Ovary (tissue), 9 donors: ENCODE results near the gene MED8. TPM values are rescaled to one million over a fixed set of nuclear protein-coding genes. Genes with fewer than 3 reads are reported as not detected.

ENCODE experiments used
- DNase-seq, 5 donors: peaks; one replicate each; pipeline ENCODE4 v3.0.0-alpha.2; 2019 to 2020
- H3K27ac ChIP-seq, 2 donors: fragments of 200-600 bp; one replicate each; pipeline versions ENCODE4 v1.5.1 to v1.8.0; 2019 to 2022
- H3K27me3 ChIP-seq: fragments of 200-600 bp; one replicate; pipeline ENCODE4 v1.8.0; 2022
- H3K36me3 ChIP-seq: fragments of 200-600 bp; sonication (generic); one replicate; pipeline ENCODE4 v1.5.1; 2019
- H3K4me1 ChIP-seq: one replicate; pipeline ENCODE4 v1.8.1; 2013; ENCODE audit warnings: mild to moderate bottlenecking, moderate library complexity; ENCODE audit not compliant: insufficient read depth
- H3K4me3 ChIP-seq: fragments of 200-600 bp; sonication (generic); one replicate; pipeline ENCODE4 v1.5.1; 2017
- H3K9me3 ChIP-seq, 2 donors: fragments of 200-600 bp in 1 of 2; sonication (generic) in 1 of 2; one replicate each; pipeline versions ENCODE4 v1.5.1 to v1.8.1; 2013 to 2019; ENCODE audit warnings: mild to moderate bottlenecking in 1 of 2, moderate library complexity in 1 of 2
- CTCF ChIP-seq, 3 donors: fragments of 450-650 bp in 2 of 3; fragments of 200-600 bp in 1 of 3; IDR thresholded peaks; one replicate each; pipeline versions ENCODE4 v1.5.1 to v1.8.0; 2016 to 2022; ENCODE audit warnings: antibody characterized with exemption in 3 of 3, mild to moderate bottlenecking in 1 of 3
- EP300 ChIP-seq: sonication (generic); formaldehyde crosslinking; IDR thresholded peaks from one replicate; pipeline ENCODE4 v1.6.1; 2017; ENCODE audit warnings: antibody characterized with exemption
- POLR2A ChIP-seq: fragments of 450-650 bp; IDR thresholded peaks from one replicate; pipeline ENCODE4 v1.6.1; 2017; ENCODE audit warnings: antibody characterized with exemption, mild to moderate bottlenecking, moderate library complexity
- WGBS, 3 donors: extraction: QIAGEN DNeasy Blood & Tissue Kit in 1 of 3; methylation state at CpG; one replicate each; pipeline versions ENCODE4 v1.1.5 to v1.1.7; 2013 to 2017; 5-methylcytosine and 5-hydroxymethylcytosine counted together
- intact Hi-C, 4 donors: fragments of 100-400 bp; cut with DNase I; formaldehyde crosslinking; loops; one replicate each; pipeline versions ENCODE4 v1.11.0 to v1.15.1; 2022 to 2023
- microRNA-seq, 3 donors: library from miRNA; unstranded; fragments of <30 nt; microRNA quantifications; one replicate each; pipeline versions ENCODE4 to v1.2.0, GENCODE V29; 2019 to 2020
- polyA plus RNA-seq, 2 donors: library from polyadenylated mRNA; stranded (reverse); fragments of 200-250 nt in 1 of 2; fragments of 350-450 nt in 1 of 2; fragmentation: Illumina TruSeq in 1 of 2; extraction: RNeasy Lipid Tissue Mini Kit (QIAGEN cat#74804) in 1 of 2; gene quantifications; one replicate each; pipeline ENCODE4 v1.2.3, GENCODE V29; 2013 to 2014
- total RNA-seq, 7 donors: library from RNA; depleted of rRNA in 2 of 7; stranded (reverse); fragments of >200 nt in 2 of 7; fragmentation: NEBNext Ultra II Directional in 3 of 7; extraction: Animal tissue kit (Norgen Biotek cat#: 25700) in 3 of 7; gene quantifications; one replicate each; pipeline versions ENCODE4 v1.1.0 to v1.2.4, GENCODE V29; 2016 to 2023
- donor health status: DM: no; HTN: no; CAD: no; lungs with moderate emphysema.
- donor health status: DM: no; HTN: no; CAD: no.
- donor health status: Bipolar disorder and iron deficiency.
- donor health status: DM: yes; HTN: yes; CAD: no.
- donor health status: DM: no; HTN: no; CAD: no.
- donor health status: DM: yes; HTN: yes; CAD: no.

Gene MED8
- total and polyA plus RNA-seq, 9 donors: 13.7 to 40.0 (median 26.0) TPM

GRCh38 chr1:43338001-43338400 is 51.6 kb downstream of the MED8 start:
- H3K27ac ChIP-seq: no peak overlapping the region
- DNase-seq: no peak
- H3K36me3 ChIP-seq: no peaks in the 10 kb centered on the region
- intact Hi-C loops: no loop called here
- no peaks in the 10 kb centered on the region for H3K4me1 ChIP-seq
- TF ChIP-seq EP300: no peak
- no peak for TF ChIP-seq POLR2A
- TF ChIP-seq CTCF (IDR thresholded peaks at IDR 0.05): no peak
- WGBS, 3 donors: 72 to 79% (median 77%) methylated on average over 5 of the region's 5 CpGs
- no peaks in the 10 kb centered on the region for H3K9me3 ChIP-seq
- H3K27me3 ChIP-seq: no peaks in the 10 kb centered on the region
- no peak overlapping the region for H3K4me3 ChIP-seq

- H3K27me3 ChIP-seq: no peaks in the 10 kb centered on the region
- 68 to 90% (median 75%) methylated on average over 3 of the region's 3 CpGs for WGBS, 3 donors
- H3K4me1 ChIP-seq: no peaks in the 10 kb centered on the region
- no peak for TF ChIP-seq EP300
- TF ChIP-seq POLR2A: no peak
- no peak for TF ChIP-seq CTCF (IDR thresholded peaks at IDR 0.05)
- intact Hi-C loops: no loop called here
- no peaks in the 10 kb centered on the region for H3K36me3 ChIP-seq
- no peaks in the 10 kb centered on the region for H3K9me3 ChIP-seq
- no peak within 1 kb of the TSS for H3K27ac ChIP-seq
- no peak for DNase-seq
- H3K4me3 ChIP-seq: no peak within 1 kb of the TSS
These were observed 52.0 kb downstream of the MED8 start, which contains the start of gene MPL for GRCh38 chr1:43337588-43337987. MPL (plus strand) TSS chr1:43337818; CDS start chr1:43337849, 31 bp downstream.

- intact Hi-C loops: no loop called here
- Histone ChIP-seq H3K36me3 (no peaks in the 10 kb centered on the region), H3K4me3 (no peak overlapping the region), H3K27me3 (no peaks in the 10 kb centered on the region), H3K9me3 (no peaks in the 10 kb centered on the region), H3K27ac (no peak overlapping the region), H3K4me1 (no peaks in the 10 kb centered on the region)
- no peak for TF ChIP-seq CTCF (IDR thresholded peaks at IDR 0.05)
- TF ChIP-seq POLR2A: no peak
- no peak for TF ChIP-seq EP300
- DNase-seq: no peak
- whole genome bisulfite sequencing, 3 donors: 71 to 76% (median 75%) methylated on average over 7 of the region's 7 CpGs
These were observed 55.0 kb downstream of the MED8 start for GRCh38 chr1:43334453-43335205.

Small RNA genes lying within 50 kb of the gene (microRNA-seq; reads per million reads assigned to microRNA genes)
- 0 to 0.89 (median 0.79) reads per million in 3 donors for gene MIR6734

Other genes starting within 250 kb of the MED8 start
- 10 to 100 TPM; 22.1 to 49.3 (median 38.5) TPM for gene EBNA1BP2, start 217.5 kb downstream of the MED8 start, total RNA-seq
- 10 to 100 TPM; 38.5 to 59.7 TPM for gene EBNA1BP2, start 217.5 kb downstream of the MED8 start, polyA plus RNA-seq
- 10 to 100 TPM in 1 of 7 donors, 1 to 10 TPM in 2, under 1 TPM in 4; 0.13 to 13.2 (median 0.97) TPM for gene CFAP57, start 217.5 kb downstream of the MED8 start, total RNA-seq
- gene CFAP57, start 217.5 kb downstream of the MED8 start, polyA plus RNA-seq: under 1 TPM; 0.18 to 0.40 TPM
- gene TMEM125, start 119.8 kb downstream of the MED8 start, total RNA-seq: 10 to 100 TPM in 1 of 7 donors, 1 to 10 TPM in 4, under 1 TPM in 2; 0.23 to 20.6 (median 1.9) TPM
- gene TMEM125, start 119.8 kb downstream of the MED8 start, polyA plus RNA-seq: 1 to 10 TPM in 1 of 2 donors, under 1 TPM in 1; 0.52 to 1.1 TPM
- 1 to 10 TPM in 2 of 7 donors, under 1 TPM in 3, not detected in 2; 0.42 to 2.1 (median 0.72) TPM for gene C1orf210, start 104.2 kb downstream of the MED8 start, total RNA-seq
- gene C1orf210, start 104.2 kb downstream of the MED8 start, polyA plus RNA-seq: not detected
- gene TIE1, start 88.8 kb downstream of the MED8 start, total RNA-seq: 10 to 100 TPM in 5 of 7 donors, 1 to 10 TPM in 2; 6.4 to 29.3 (median 10.6) TPM
- gene TIE1, start 88.8 kb downstream of the MED8 start, polyA plus RNA-seq: 10 to 100 TPM; 11.5 to 25.5 TPM
- 1 to 10 TPM in 3 of 7 donors, under 1 TPM in 3, not detected in 1; 0.36 to 2.6 (median 1.4) TPM for gene MPL, start 52.0 kb downstream of the MED8 start, total RNA-seq
- gene MPL, start 52.0 kb downstream of the MED8 start, polyA plus RNA-seq: under 1 TPM; 0.35 to 0.63 TPM
- gene CDC20, start 30.8 kb downstream of the MED8 start, total RNA-seq: 1 to 10 TPM in 3 of 7 donors, under 1 TPM in 3, not detected in 1; 0.50 to 2.0 (median 1.3) TPM
- 1 to 10 TPM; 1.1 to 2.9 TPM for gene CDC20, start 30.8 kb downstream of the MED8 start, polyA plus RNA-seq
- 10 to 100 TPM; 10.0 to 50.6 (median 34.1) TPM for gene ELOVL1, start 21.8 kb downstream of the MED8 start, total RNA-seq
- gene ELOVL1, start 21.8 kb downstream of the MED8 start, polyA plus RNA-seq: 100 to 1,000 TPM in 1 of 2 donors, 10 to 100 TPM in 1; 42.8 to 130 TPM
- gene SZT2, start 99 bp upstream of the MED8 start, total RNA-seq: 10 to 100 TPM; 25.5 to 89.3 (median 60.9) TPM
- 10 to 100 TPM; 16.8 to 17.6 TPM for gene SZT2, start 99 bp upstream of the MED8 start, polyA plus RNA-seq
- gene HYI, start 64.1 kb upstream of the MED8 start, total RNA-seq: 10 to 100 TPM; 57.3 to 94.4 (median 78.9) TPM
- gene HYI, start 64.1 kb upstream of the MED8 start, polyA plus RNA-seq: 10 to 100 TPM; 16.6 to 77.2 TPM
- 100 to 1,000 TPM in 3 of 7 donors, 10 to 100 TPM in 4; 26.3 to 165 (median 95.5) TPM for gene PTPRF, start 141.1 kb upstream of the MED8 start, total RNA-seq
- gene PTPRF, start 141.1 kb upstream of the MED8 start, polyA plus RNA-seq: 10 to 100 TPM; 24.4 to 35.4 TPM